Tibial nerve (tissue), 3 donors: ENCODE results near the gene GMDS.

Source experiments
- POLR2A ChIP-seq, 2 donors: fragments of 450-650 bp; IDR thresholded peaks; one replicate each; pipeline ENCODE4 v1.6.1; 2017; ENCODE audit warnings: antibody characterized with exemption in 2 of 2, mild to moderate bottlenecking in 2 of 2, moderate library complexity in 2 of 2
- TF ChIP-seq, protein P1 (sequence below), 5 experiments: fragments of 200-600 bp in 3 of 5; fragments of 450-650 bp in 2 of 5; sonication (generic) in 3 of 5; IDR thresholded peaks; one replicate each; pipeline ENCODE4 v1.5.1; 2016 to 2019; ENCODE audit warnings: antibody characterized with exemption in 5 of 5, mild to moderate bottlenecking in 3 of 5, moderate library complexity in 2 of 5

DNA sequence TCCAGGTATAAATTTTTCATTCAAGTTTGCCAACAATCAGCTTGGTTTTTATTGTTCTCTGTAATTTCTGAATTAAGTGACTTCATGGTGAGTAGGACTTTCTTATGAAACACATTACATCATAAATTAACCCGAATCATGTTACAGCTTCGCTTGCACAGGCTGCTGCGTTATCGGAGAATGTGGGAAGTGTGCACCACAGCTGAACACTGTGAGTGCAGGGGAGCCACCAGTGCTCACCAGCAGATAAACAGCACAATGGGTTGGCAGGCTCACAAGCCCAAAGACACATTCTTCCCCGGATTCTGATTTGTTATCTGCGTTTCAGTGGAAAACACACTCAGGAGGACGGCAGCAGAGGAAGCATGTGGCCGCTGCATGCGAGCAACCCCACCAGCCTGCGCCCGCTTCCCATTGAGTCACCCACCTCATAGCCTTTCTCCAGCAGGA is 121.1 kb downstream of the GMDS start:
- TF ChIP-seq, protein P1, sequence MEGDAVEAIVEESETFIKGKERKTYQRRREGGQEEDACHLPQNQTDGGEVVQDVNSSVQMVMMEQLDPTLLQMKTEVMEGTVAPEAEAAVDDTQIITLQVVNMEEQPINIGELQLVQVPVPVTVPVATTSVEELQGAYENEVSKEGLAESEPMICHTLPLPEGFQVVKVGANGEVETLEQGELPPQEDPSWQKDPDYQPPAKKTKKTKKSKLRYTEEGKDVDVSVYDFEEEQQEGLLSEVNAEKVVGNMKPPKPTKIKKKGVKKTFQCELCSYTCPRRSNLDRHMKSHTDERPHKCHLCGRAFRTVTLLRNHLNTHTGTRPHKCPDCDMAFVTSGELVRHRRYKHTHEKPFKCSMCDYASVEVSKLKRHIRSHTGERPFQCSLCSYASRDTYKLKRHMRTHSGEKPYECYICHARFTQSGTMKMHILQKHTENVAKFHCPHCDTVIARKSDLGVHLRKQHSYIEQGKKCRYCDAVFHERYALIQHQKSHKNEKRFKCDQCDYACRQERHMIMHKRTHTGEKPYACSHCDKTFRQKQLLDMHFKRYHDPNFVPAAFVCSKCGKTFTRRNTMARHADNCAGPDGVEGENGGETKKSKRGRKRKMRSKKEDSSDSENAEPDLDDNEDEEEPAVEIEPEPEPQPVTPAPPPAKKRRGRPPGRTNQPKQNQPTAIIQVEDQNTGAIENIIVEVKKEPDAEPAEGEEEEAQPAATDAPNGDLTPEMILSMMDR (IDR thresholded peaks at IDR 0.05) = no peak
- TF ChIP-seq POLR2A (IDR thresholded peaks at IDR 0.05) = no peak
